Uterus (tissue), 4 donors: ENCODE measurements around the gene KIF17. TPM values are rescaled to one million over a fixed set of nuclear protein-coding genes. Genes with fewer than 3 reads are reported as not detected.

Experiments used
- DNase-seq, 2 donors: peaks; one replicate each; pipeline ENCODE4 v3.0.0-alpha.2; 2019 to 2020
- H3K27ac ChIP-seq, 2 donors: fragments of 200-600 bp; sonication (generic); 1 replicate in 1 of 2; 2 replicates in 1 of 2; pipeline ENCODE4 v1.5.1; 2016 to 2018
- H3K27me3 ChIP-seq, 2 donors: fragments of 200-600 bp; sonication (generic); one replicate each; pipeline ENCODE4 v1.5.1; 2018 to 2019; ENCODE audit warnings: control low read depth in 1 of 2
- H3K36me3 ChIP-seq, 2 donors: fragments of 200-600 bp; sonication (generic); one replicate each; pipeline ENCODE4 v1.5.1; 2019; ENCODE audit warnings: control low read depth in 1 of 2
- H3K4me1 ChIP-seq, 2 donors: fragments of 200-600 bp; sonication (generic); one replicate each; pipeline ENCODE4 v1.5.1; 2018 to 2019; ENCODE audit warnings: control low read depth in 1 of 2
- H3K4me3 ChIP-seq, 2 donors: fragments of 200-600 bp; sonication (generic); 1 replicate in 1 of 2; 2 replicates in 1 of 2; pipeline ENCODE4 v1.5.1; 2018 to 2019; ENCODE audit warnings: mild to moderate bottlenecking in 1 of 2
- H3K9me3 ChIP-seq, 2 donors: fragments of 200-600 bp; sonication (generic); one replicate each; pipeline ENCODE4 v1.5.1; 2019; ENCODE audit warnings: control low read depth in 1 of 2
- CTCF ChIP-seq, 4 experiments: fragments of 200-600 bp in 2 of 4; fragments of 450-650 bp in 2 of 4; sonication (generic) in 2 of 4; IDR thresholded peaks; one replicate each; pipeline ENCODE4 v1.5.1; 2016 to 2019; ENCODE audit warnings: antibody characterized with exemption in 4 of 4, mild to moderate bottlenecking in 2 of 4, moderate library complexity in 1 of 4
- POLR2A ChIP-seq, 2 donors: fragments of 450-650 bp; IDR thresholded peaks; one replicate each; pipeline ENCODE4 v1.6.1; 2016; ENCODE audit warnings: antibody characterized with exemption in 2 of 2, mild to moderate bottlenecking in 1 of 2, moderate library complexity in 1 of 2
- intact Hi-C: fragments of 100-400 bp; cut with DNase I; formaldehyde crosslinking; loops from one replicate; pipeline ENCODE4 v1.15.1; 2023; ENCODE audit warnings: low total_unique reads
- total RNA-seq, 4 donors: library from RNA; depleted of rRNA in 3 of 4; stranded (reverse); fragments of >200 nt in 3 of 4; gene quantifications; one replicate each; pipeline versions ENCODE4 v1.1.0 to v1.2.4, GENCODE V29; 2014 to 2023
- donor health status: DM: yes; HTN: yes; CAD: no.

KIF17 gene
- total RNA-seq, 4 donors from 2014 or later = 0.77 to 6.3 (median 4.9) TPM; not detected in 1

GRCh38 chr1:20727746-20728316 lies 10.0 kb upstream of the KIF17 start:
- peaks cover 0 to 16% of the 10 kb centered on the region in 2 donors for H3K4me1 ChIP-seq
- H3K9me3 ChIP-seq = no peaks in the 10 kb centered on the region
- H3K4me3 ChIP-seq = no peak overlapping the region
- DNase-seq = no peak
- H3K27ac ChIP-seq = no peak overlapping the region
- H3K27me3 ChIP-seq = no peaks in the 10 kb centered on the region
- no peaks in the 10 kb centered on the region for H3K36me3 ChIP-seq
- intact Hi-C loops = no loop called here
- TF ChIP-seq POLR2A (IDR thresholded peaks at IDR 0.05) (no peak), CTCF (IDR thresholded peaks at IDR 0.05) (no peak)

GRCh38 chr1:20726932-20727745 lies 9.3 kb upstream of the KIF17 start:
- intact Hi-C loops = no loop called here

GRCh38 chr1:20726118-20726911 lies 8.5 kb upstream of the KIF17 start:
- no peak for TF ChIP-seq CTCF (IDR thresholded peaks at IDR 0.05)
- no peak for TF ChIP-seq POLR2A (IDR thresholded peaks at IDR 0.05)
- peaks cover 0 to 2% of the 10 kb centered on the region in 2 donors for H3K4me1 ChIP-seq
- H3K27ac ChIP-seq = no peak overlapping the region
- intact Hi-C loops = no loop called here
- H3K9me3 ChIP-seq = no peaks in the 10 kb centered on the region
- H3K36me3 ChIP-seq = no peaks in the 10 kb centered on the region
- no peak for DNase-seq
- H3K27me3 ChIP-seq = no peaks in the 10 kb centered on the region
- H3K4me3 ChIP-seq = no peak overlapping the region

More at GRCh38 chr1:20726932-20727745, 9.3 kb upstream of the KIF17 start:
- no peak for DNase-seq
- H3K36me3 ChIP-seq = no peaks in the 10 kb centered on the region
- peaks cover 0 to 11% of the 10 kb centered on the region in 2 donors for H3K4me1 ChIP-seq
- TF ChIP-seq CTCF (IDR thresholded peaks at IDR 0.05) (no peak), POLR2A (IDR thresholded peaks at IDR 0.05) (no peak)
- H3K27me3 ChIP-seq = no peaks in the 10 kb centered on the region
- H3K4me3 ChIP-seq = no peak overlapping the region
- H3K9me3 ChIP-seq = no peaks in the 10 kb centered on the region
- H3K27ac ChIP-seq = no peak overlapping the region

- Histone ChIP-seq H3K4me1 (no peaks in the 10 kb centered on the region), H3K27ac (no peak overlapping the region), H3K27me3 (no peaks in the 10 kb centered on the region), H3K4me3 (no peak overlapping the region), H3K9me3 (no peaks in the 10 kb centered on the region), H3K36me3 (no peaks in the 10 kb centered on the region)
- intact Hi-C loops = no loop called here
- TF ChIP-seq POLR2A (IDR thresholded peaks at IDR 0.05) = no peak
- TF ChIP-seq CTCF (IDR thresholded peaks at IDR 0.05) = no peak
- no peak for DNase-seq
Measured at GRCh38 chr1:20725189-20726117, 7.6 kb upstream of the KIF17 start.
